Measurements from ENCODE around the gene SLC6A2.

GRCh38 chr16:55661941-55662643 is 6.3 kb downstream of the SLC6A2 start:
- no peak for TF ChIP-seq CTCF (IDR thresholded peaks at IDR 0.05; ENCODE audit: borderline replicate concordance, extremely low read depth, low read length, poor library complexity, severe bottlenecking)
- TF ChIP-seq EZH2 (IDR thresholded peaks at IDR 0.05; ENCODE audit: borderline replicate concordance, low read depth, low read length, severe bottlenecking): no peak

Data from DND-41 (cell line).